Activated T-helper 1 cell treated with anti-CD3 and anti-CD28 coated beads, Interleukin-12 subunit alpha, Interleukin-12 subunit beta, Interleukin-2, Interleukin-4 antibody, amounts not matched to agents 30 ng/mL and 10 ng/mL and 1 ng/mL, durations not matched to agents 14 hours and 24 hours and 36 hours (primary cell): ENCODE measurements around the gene CHST7. TPM values are rescaled to one million over a fixed set of nuclear protein-coding genes. Genes with fewer than 3 reads are reported as not detected.

ENCODE experiments used
- DNase-seq: peaks from one replicate; pipeline ENCODE4 v3.0.0; 2021; ENCODE audit warnings: low spot score
- H3K27ac Mint-ChIP-seq: one replicate; pipeline ENCODE4 v1.8.0; 2021; ENCODE audit warnings: mild to moderate bottlenecking, mixed read lengths
- H3K27me3 Mint-ChIP-seq: one replicate; pipeline ENCODE4 v1.8.0; 2022; ENCODE audit warnings: mild to moderate bottlenecking, moderate library complexity, mixed read lengths; ENCODE audit not compliant: insufficient read depth
- H3K36me3 Mint-ChIP-seq: one replicate; pipeline ENCODE4 v1.8.0; 2021; ENCODE audit warnings: low read depth, mixed read lengths
- H3K4me1 Mint-ChIP-seq: one replicate; pipeline ENCODE4 v1.8.0; 2021; ENCODE audit warnings: low read depth, mixed read lengths
- H3K4me3 Mint-ChIP-seq: one replicate; pipeline ENCODE4 v1.8.0; 2021; ENCODE audit warnings: mild to moderate bottlenecking, moderate library complexity, mixed read lengths
- H3K9me3 Mint-ChIP-seq: one replicate; pipeline ENCODE4 v1.8.0; 2021; ENCODE audit warnings: mixed read lengths
- intact Hi-C: fragments of 100-400 bp; cut with micrococcal nuclease; formaldehyde crosslinking; loops from one replicate; pipeline ENCODE4 v1.15.1; 2024
- total RNA-seq: library from RNA; stranded (reverse); gene quantifications from 2 replicates; pipeline ENCODE4 v1.2.3, GENCODE V29; 2022

The CHST7 gene
- total RNA-seq, 1 donor from 2014 or later, result 5.2 TPM

GRCh38 chrX:46576458-46576857 lies 2.9 kb downstream of the CHST7 start:
- H3K4me1 Mint-ChIP-seq, result peaks cover 44% of the 10 kb centered on the region
- H3K27ac Mint-ChIP-seq, result peak overlapping the region; percentile 57
- H3K27me3 Mint-ChIP-seq, result no peaks in the 10 kb centered on the region
- peaks cover 17% of the 10 kb centered on the region for H3K36me3 Mint-ChIP-seq
- H3K9me3 Mint-ChIP-seq, result no peaks in the 10 kb centered on the region
- intact Hi-C loops, result loop anchor here (10.0 kb wide), 1 partner anchor 802 kb away; no protein-coding TSS in a partner anchor
- peak overlapping the region; percentile 76 for H3K4me3 Mint-ChIP-seq
- no peak for DNase-seq

DNA sequence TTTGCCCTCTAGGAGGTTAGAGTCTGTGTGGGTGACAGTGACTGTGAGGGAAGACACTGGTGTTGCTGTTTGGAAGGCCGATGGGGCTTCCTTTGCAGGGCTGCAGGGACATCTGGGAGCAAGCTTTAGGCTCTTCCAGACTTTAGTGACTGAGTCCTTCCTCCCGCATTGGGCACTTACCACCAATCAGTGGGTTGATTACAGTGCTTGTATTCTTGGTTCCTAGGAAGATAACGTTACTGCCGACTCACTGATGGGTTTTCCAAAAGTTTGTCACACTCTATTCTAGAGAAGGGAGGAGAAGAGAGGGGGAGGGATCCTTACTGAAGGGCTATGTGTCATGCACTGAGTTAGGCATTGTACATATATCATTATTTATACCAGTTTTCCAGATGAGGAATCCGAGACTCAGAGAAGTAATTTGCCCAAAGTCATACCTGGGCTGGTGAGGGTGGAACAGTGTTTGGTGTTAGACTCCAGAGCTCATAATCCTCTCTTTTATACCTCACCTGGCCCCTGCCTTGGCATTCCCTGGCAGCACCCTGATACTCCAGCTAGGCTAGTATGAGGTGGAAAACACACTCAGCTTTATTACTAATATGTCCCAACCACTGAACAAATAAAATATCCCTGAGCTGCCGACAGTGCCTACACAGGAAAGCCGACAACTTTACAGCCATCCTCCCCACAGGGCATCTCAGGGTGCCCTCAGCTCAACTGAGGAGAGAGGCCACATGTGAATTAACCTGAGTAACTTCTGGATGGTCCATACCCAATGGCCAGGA lies 3.8 kb downstream of the CHST7 start:
- intact Hi-C loops, result loop anchor here (10.0 kb wide), 1 partner anchor 803 kb away; no protein-coding TSS in a partner anchor
- Mint-ChIP-seq H3K4me1 (peaks cover 35% of the 10 kb centered on the region), H3K9me3 (no peaks in the 10 kb centered on the region), H3K27me3 (no peaks in the 10 kb centered on the region), H3K4me3 (peak overlapping the region; percentile 76), H3K36me3 (peaks cover 19% of the 10 kb centered on the region), H3K27ac (no peak overlapping the region)
- DNase-seq, result no peak

DNA sequence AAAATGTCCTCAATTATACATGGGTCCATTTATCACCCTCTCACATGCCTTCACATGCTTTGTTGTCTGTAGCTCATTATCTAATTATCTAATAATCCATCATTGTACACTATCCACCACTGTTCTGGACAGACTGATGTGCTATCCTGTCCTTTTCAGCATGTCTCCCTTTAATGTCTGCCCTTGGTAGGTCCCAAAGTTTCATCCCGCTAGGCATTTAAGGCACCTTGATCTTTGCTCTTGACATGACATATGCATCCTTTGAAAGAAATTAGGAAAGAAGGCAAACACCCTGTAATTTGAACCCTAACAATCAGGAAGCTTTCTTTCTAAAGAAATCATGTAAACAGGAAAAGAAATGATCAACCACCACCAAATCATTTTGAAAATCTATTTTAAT lies 5.7 kb downstream of the CHST7 start:
- Mint-ChIP-seq H3K27ac (no peak overlapping the region), H3K4me3 (no peak overlapping the region), H3K9me3 (no peaks in the 10 kb centered on the region), H3K27me3 (no peaks in the 10 kb centered on the region), H3K36me3 (peaks cover 23% of the 10 kb centered on the region), H3K4me1 (peaks cover 25% of the 10 kb centered on the region)
- DNase-seq, result no peak
- intact Hi-C loops, result loop anchor here (10.0 kb wide), 1 partner anchor 804 kb away; no protein-coding TSS in a partner anchor

DNA sequence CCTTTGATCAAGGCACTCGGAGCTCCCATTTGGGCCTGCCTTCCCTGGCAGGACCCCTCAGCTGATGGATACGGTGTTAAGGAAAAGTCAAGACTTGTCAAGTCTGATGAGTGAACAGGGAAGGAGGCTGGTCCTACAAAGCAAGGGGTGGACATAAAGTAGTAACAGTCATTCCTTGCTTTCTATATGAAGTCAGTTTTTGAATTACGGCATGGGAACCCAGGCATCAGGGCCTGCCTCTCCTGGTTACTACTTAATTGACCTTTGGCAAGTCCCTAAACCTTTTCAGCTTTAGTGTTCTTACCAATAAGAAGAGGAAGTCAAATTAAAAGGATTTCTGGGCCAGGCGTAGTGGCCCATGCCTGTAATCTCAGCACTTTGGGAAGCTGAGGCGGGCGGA lies 7.0 kb downstream of the CHST7 start:
- intact Hi-C loops, result no loop called here
- DNase-seq, result no peak
- H3K4me1 Mint-ChIP-seq, result peaks cover 25% of the 10 kb centered on the region
- no peak overlapping the region for H3K4me3 Mint-ChIP-seq
- no peaks in the 10 kb centered on the region for H3K9me3 Mint-ChIP-seq
- H3K27me3 Mint-ChIP-seq, result no peaks in the 10 kb centered on the region
- no peak overlapping the region for H3K27ac Mint-ChIP-seq
- H3K36me3 Mint-ChIP-seq, result peaks cover 23% of the 10 kb centered on the region

- H3K4me1 Mint-ChIP-seq, result peaks cover 18% of the 10 kb centered on the region
- H3K4me3 Mint-ChIP-seq, result no peak overlapping the region
- H3K36me3 Mint-ChIP-seq, result peaks cover 19% of the 10 kb centered on the region
- H3K27ac Mint-ChIP-seq, result no peak overlapping the region
- intact Hi-C loops, result no loop called here
- H3K9me3 Mint-ChIP-seq, result no peaks in the 10 kb centered on the region
- no peak for DNase-seq
- no peaks in the 10 kb centered on the region for H3K27me3 Mint-ChIP-seq
Measured at GRCh38 chrX:46582325-46582724, 8.8 kb downstream of the CHST7 start.

GRCh38 chrX:46582966-46583365 lies 9.4 kb downstream of the CHST7 start:
- DNase-seq, result no peak
- no peak overlapping the region for H3K27ac Mint-ChIP-seq
- intact Hi-C loops, result no loop called here
- peaks cover 18% of the 10 kb centered on the region for H3K4me1 Mint-ChIP-seq
- peaks cover 13% of the 10 kb centered on the region for H3K36me3 Mint-ChIP-seq
- no peaks in the 10 kb centered on the region for H3K27me3 Mint-ChIP-seq
- H3K4me3 Mint-ChIP-seq, result no peak overlapping the region
- no peaks in the 10 kb centered on the region for H3K9me3 Mint-ChIP-seq

DNA sequence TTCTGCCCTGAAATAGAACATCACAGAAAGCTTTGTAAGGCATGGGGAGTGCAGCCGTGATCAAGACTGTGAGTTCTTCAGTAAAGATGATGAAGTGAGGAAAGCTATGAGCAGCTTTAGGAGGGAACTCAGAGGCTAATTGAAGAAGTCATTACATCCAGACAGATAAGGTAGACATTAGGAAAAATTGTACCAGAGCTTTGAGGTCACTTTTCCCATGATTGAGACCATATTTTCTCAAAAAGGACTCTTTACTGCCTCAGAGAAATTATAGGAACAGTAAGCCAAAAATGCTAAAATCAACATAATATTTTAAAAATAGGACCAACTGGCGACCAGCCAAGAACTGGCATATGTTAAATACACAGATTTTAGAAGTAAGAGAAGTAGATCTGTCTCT lies 11.2 kb downstream of the CHST7 start:
- H3K27ac Mint-ChIP-seq, result no peak overlapping the region
- no peaks in the 10 kb centered on the region for H3K27me3 Mint-ChIP-seq
- no peak overlapping the region for H3K4me3 Mint-ChIP-seq

DNA sequence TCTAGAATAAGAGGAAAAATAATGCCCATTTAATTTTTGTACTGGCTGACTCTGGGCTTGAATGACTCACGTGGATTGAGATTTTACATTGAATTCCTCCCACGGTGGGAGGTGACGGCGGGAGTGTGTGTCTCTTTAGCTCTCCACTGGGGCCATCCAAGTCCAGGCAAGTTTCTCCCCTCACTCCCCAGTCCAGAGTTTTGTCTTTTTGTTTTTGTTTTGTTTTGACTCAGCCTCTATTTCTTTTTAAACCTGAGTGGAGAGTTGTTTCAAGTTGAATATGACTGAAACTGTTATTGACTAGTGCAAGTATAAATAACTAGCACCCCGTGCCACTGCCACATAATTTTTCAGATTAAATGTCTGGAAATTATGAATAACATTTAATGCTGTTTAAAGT lies 13.6 kb downstream of the CHST7 start:
- H3K4me1 Mint-ChIP-seq, result peaks cover 25% of the 10 kb centered on the region
- H3K27ac Mint-ChIP-seq, result peak overlapping the region; percentile 70
- H3K9me3 Mint-ChIP-seq, result no peaks in the 10 kb centered on the region
- peak overlapping the region; percentile 3 for H3K4me3 Mint-ChIP-seq
- intact Hi-C loops, result loop anchor here (1.0 kb wide), 4 partner anchors 15 to 118 kb away; partner anchors contain the start of gene ZNF674
- peaks cover 9% of the 10 kb centered on the region for H3K36me3 Mint-ChIP-seq
- DNase-seq, result no peak
- H3K27me3 Mint-ChIP-seq, result no peaks in the 10 kb centered on the region

More for the DNA sequence above, 11.2 kb downstream of the CHST7 start:
- peaks cover 10% of the 10 kb centered on the region for H3K36me3 Mint-ChIP-seq
- intact Hi-C loops, result no loop called here
- no peaks in the 10 kb centered on the region for H3K9me3 Mint-ChIP-seq
- no peak for DNase-seq
- peaks cover 22% of the 10 kb centered on the region for H3K4me1 Mint-ChIP-seq

DNA sequence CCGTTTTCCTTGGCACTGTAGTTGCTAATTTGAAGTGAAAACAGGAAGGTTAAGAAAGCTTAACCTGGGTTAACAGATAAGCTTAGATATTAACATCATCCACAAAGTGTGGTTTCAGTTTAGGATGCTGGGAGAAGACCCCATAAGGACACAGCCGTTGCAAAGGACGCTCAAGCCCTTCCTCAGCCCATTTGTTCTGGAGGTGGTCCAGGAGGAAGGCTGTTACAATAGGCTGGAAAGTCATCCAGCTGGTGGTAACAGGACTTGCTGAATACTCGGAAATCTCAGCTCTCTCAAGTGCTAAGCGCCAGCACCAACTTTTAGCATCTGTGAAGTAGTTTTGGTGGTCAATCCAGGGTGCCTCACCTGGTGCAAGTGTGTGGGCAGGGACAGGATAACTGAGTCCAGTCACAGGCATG lies 14.2 kb downstream of the CHST7 start:
- Mint-ChIP-seq H3K4me3 (peak overlapping the region; percentile 66), H3K27me3 (no peaks in the 10 kb centered on the region), H3K27ac (peak overlapping the region; percentile 73), H3K4me1 (peaks cover 25% of the 10 kb centered on the region), H3K9me3 (no peaks in the 10 kb centered on the region), H3K36me3 (peaks cover 9% of the 10 kb centered on the region)
- no peak for DNase-seq
- intact Hi-C loops, result loop anchor here (1.0 kb wide), 4 partner anchors 15 to 118 kb away; partner anchors contain the start of gene ZNF674

DNA sequence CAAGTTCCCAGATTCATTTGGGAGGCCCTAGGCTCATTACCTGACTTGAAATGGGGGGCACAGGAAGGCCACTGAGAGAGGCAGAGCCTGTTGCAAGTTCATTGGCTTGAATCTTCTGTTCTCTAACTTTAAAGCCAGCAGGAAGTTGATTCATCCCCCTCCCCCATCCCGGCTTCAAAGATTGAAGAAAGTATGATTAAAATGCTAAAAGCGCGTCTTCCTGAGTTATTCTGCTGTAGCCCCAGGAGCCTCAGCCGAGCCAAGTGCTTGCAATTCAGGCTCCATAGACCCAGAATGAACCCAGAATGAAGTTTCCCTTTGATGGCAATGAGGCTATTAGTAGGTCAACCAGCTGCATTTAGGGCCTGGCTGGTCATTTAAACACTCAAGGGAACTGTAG lies 14.7 kb downstream of the CHST7 start:
- peak; percentile 17 for DNase-seq
- H3K9me3 Mint-ChIP-seq, result no peaks in the 10 kb centered on the region
- intact Hi-C loops, result no loop called here

DNA sequence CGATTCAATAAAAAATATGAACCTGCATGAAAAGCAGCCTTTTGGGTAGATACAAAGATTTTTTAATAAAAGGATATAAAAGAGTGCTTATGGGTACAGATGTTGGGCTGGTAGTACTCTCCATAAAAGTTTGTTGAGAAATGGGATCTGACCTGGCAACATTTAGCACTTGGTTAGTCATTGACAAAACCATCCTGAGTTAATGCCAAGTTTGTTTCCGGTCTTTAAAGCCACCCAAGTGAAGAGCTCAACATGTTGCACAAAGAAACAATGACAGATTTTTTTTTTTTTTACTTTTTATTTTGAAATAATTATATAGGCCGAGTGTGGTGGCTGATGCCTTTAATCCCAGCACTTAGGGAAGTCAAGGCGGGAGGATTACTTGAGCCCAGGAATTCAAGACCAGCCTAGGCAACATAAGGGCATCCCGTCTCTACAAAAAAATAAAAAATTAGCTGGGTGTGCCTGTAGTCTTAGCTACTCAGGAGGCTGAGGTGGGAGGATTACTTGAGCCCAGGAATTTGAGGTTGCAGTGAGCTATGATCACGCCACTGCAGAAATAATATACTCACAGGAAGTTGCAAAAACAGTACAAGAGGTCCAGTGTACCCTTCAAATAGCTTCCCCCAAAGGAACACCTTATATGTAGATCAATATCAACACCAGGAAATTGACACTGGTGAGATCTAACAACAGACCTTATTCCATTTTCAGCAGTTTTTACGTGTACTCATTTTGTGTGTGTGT lies 16.6 kb downstream of the CHST7 start:
- no peaks in the 10 kb centered on the region for H3K27me3 Mint-ChIP-seq

More for the DNA sequence above, 14.7 kb downstream of the CHST7 start:
- Mint-ChIP-seq H3K36me3 (peaks cover 9% of the 10 kb centered on the region), H3K27me3 (no peaks in the 10 kb centered on the region), H3K4me3 (peak overlapping the region; percentile 66), H3K27ac (peak overlapping the region; percentile 73), H3K4me1 (peaks cover 25% of the 10 kb centered on the region)

DNA sequence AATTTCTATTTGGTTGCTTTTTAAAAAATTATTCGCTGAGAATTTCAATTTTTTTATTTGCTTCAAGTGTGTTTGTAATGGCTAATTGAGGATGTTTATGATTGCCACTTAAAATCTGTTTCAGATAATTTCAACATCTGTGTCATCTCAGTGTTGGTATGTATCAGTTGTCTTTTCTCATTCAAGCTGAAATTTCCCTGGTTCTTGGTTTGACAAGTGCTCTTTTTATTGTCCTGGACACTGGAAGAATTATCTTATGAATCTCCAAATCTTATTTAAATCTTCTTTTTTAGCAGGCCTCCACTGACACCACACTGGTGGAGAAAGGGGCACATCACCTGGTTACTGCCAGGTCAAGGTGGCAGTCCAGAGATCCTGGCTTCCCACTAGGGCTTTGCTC lies 21.5 kb downstream of the CHST7 start:
- Mint-ChIP-seq H3K27ac (no peak overlapping the region), H3K4me1 (peaks cover 4% of the 10 kb centered on the region)

More for the DNA sequence above, 16.6 kb downstream of the CHST7 start:
- no peak overlapping the region for H3K4me3 Mint-ChIP-seq
- no peak for DNase-seq
- no peak overlapping the region for H3K27ac Mint-ChIP-seq
- H3K36me3 Mint-ChIP-seq, result peaks cover 7% of the 10 kb centered on the region
- peaks cover 29% of the 10 kb centered on the region for H3K4me1 Mint-ChIP-seq
- intact Hi-C loops, result no loop called here
- no peaks in the 10 kb centered on the region for H3K9me3 Mint-ChIP-seq

DNA sequence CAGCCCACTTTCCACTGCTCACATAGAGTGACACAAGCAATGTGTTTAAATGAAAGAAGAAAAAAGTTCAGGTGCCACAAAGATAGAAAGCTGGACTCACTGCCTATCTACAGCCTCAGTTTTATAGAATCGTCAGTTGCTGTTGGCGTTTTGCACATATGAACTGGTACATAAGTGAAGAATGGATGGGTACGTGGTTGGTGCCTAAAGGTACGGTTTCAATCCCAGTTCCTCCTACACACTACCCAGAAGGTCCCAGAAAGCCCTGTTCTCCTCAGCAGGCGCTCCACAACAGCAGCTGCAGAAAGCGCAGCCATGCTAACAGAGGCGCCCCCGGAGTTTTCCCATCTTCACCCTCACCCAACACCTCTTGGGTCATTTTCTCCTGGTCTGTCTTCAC lies 23.6 kb downstream of the CHST7 start:
- H3K4me3 Mint-ChIP-seq, result no peak overlapping the region
- no peaks in the 10 kb centered on the region for H3K27me3 Mint-ChIP-seq
- DNase-seq, result no peak
- H3K9me3 Mint-ChIP-seq, result no peaks in the 10 kb centered on the region
- H3K36me3 Mint-ChIP-seq, result peaks cover 15% of the 10 kb centered on the region
- intact Hi-C loops, result no loop called here
- H3K27ac Mint-ChIP-seq, result no peak overlapping the region
- H3K4me1 Mint-ChIP-seq, result peaks cover 13% of the 10 kb centered on the region

More for the DNA sequence above, 21.5 kb downstream of the CHST7 start:
- DNase-seq, result no peak
- H3K4me3 Mint-ChIP-seq, result no peak overlapping the region
- no peaks in the 10 kb centered on the region for H3K27me3 Mint-ChIP-seq
- peaks cover 2% of the 10 kb centered on the region for H3K36me3 Mint-ChIP-seq
- H3K9me3 Mint-ChIP-seq, result no peaks in the 10 kb centered on the region
- intact Hi-C loops, result no loop called here
